Adrenal gland (tissue), 12 donors: ENCODE results near the gene PPP2R5B. TPM values are rescaled to one million over a fixed set of nuclear protein-coding genes. Genes with fewer than 3 reads are reported as not detected.
A peak's percentile ranks its signal among the peaks of the same experiment; 100 is the strongest.

ENCODE experiments used
- DNase-seq, 7 donors: peaks; one replicate each; pipeline ENCODE4 v3.0.0-alpha.2; 2019 to 2020
- H3K27ac ChIP-seq, 5 donors: fragments of 200-600 bp; sonication (generic) in 4 of 5; 1 replicate in 3 of 5; 2 replicates in 2 of 5; pipeline versions ENCODE4 v1.5.1 to v1.8.0; 2016 to 2020; ENCODE audit warnings: mild to moderate bottlenecking in 1 of 5
- H3K27me3 ChIP-seq: fragments of 200-600 bp; 2 replicates; pipeline ENCODE4 v1.8.0; 2021
- H3K36me3 ChIP-seq, 2 donors: fragments of 200-600 bp; replicated peaks in 1 of 2; 1 replicate in 1 of 2; 2 replicates in 1 of 2; pipeline versions ENCODE4 v1.5.1 to v1.8.0; 2018 to 2022
- H3K4me1 ChIP-seq, 2 donors: fragments of 200-600 bp; replicated peaks in 1 of 2; 1 replicate in 1 of 2; 2 replicates in 1 of 2; pipeline versions ENCODE4 v1.5.1 to v1.8.0; 2018 to 2021
- H3K4me3 ChIP-seq, 4 donors: fragments of 200-600 bp; sonication (generic) in 3 of 4; one replicate each; pipeline ENCODE4 v1.5.1; 2016 to 2018
- H3K9me3 ChIP-seq, 3 donors: fragments of 200-600 bp; sonication (generic) in 1 of 3; replicated peaks in 1 of 3; 1 replicate in 2 of 3; 2 replicates in 1 of 3; pipeline versions ENCODE4 v1.5.1 to v1.8.0; 2016 to 2021
- POLR2A ChIP-seq, 2 donors: fragments of 450-650 bp; IDR thresholded peaks; one replicate each; pipeline ENCODE4 v1.6.1; 2017; ENCODE audit warnings: antibody characterized with exemption in 2 of 2, mild to moderate bottlenecking in 2 of 2, moderate library complexity in 1 of 2
- WGBS, 4 donors: extraction: QIAGEN DNeasy Blood & Tissue Kit in 2 of 4; methylation state at CpG; one replicate each; pipeline versions ENCODE4 v1.1.5 to v1.1.7; 2013 to 2017; 5-methylcytosine and 5-hydroxymethylcytosine counted together
- intact Hi-C, 2 donors: fragments of 100-400 bp; cut with DNase I; formaldehyde crosslinking; loops; one replicate each; pipeline versions ENCODE4 v1.14.1 to v1.15.0; 2022 to 2023
- polyA plus RNA-seq, 3 donors: library from polyadenylated mRNA; stranded (reverse); fragments of 200-250 nt in 2 of 3; fragments of 350-450 nt in 1 of 3; fragmentation: Illumina TruSeq in 1 of 3; extraction: RNeasy Lipid Tissue Mini Kit (QIAGEN cat#74804) in 1 of 3; gene quantifications; one replicate each; pipeline ENCODE4 v1.2.3, GENCODE V29; 2013 to 2014
- total RNA-seq, 9 donors: library from RNA; depleted of rRNA in 4 of 9; stranded (reverse); fragments of >200 nt in 4 of 9; fragments of 120-200 nt in 1 of 9; fragmentation: NEBNext Ultra II Directional in 1 of 9; extraction: Animal tissue kit (Norgen Biotek cat#: 25700) in 1 of 9; gene quantifications; one replicate each; pipeline versions ENCODE4 v1.1.0 to v1.2.4, GENCODE V29; 2013 to 2023
- TF ChIP-seq, protein P1 (sequence below), 6 experiments: fragments of 450-650 bp in 4 of 6; fragments of 200-600 bp in 2 of 6; sonication (generic) in 1 of 6; IDR thresholded peaks; 1 replicate in 5 of 6; 2 replicates in 1 of 6; pipeline versions ENCODE4 v1.5.1 to v1.8.0; 2016 to 2021; ENCODE audit warnings: antibody characterized with exemption in 6 of 6, mild to moderate bottlenecking in 2 of 6, moderate library complexity in 1 of 6
- donor health status: healthy with polysubstance abuse.
- donor health status: Bipolar disorder and iron deficiency.
- donor health status: DM: yes; HTN: yes; CAD: no.
- donor health status: DM: no; HTN: no; CAD: no.
- donor health status: DM: no; HTN: no; CAD: no.
- donor health status: DM: yes; HTN: yes; CAD: no.

The PPP2R5B gene
- total and polyA plus RNA-seq, 12 donors, result 7.8 to 51.3 (median 21.2) TPM

DNA sequence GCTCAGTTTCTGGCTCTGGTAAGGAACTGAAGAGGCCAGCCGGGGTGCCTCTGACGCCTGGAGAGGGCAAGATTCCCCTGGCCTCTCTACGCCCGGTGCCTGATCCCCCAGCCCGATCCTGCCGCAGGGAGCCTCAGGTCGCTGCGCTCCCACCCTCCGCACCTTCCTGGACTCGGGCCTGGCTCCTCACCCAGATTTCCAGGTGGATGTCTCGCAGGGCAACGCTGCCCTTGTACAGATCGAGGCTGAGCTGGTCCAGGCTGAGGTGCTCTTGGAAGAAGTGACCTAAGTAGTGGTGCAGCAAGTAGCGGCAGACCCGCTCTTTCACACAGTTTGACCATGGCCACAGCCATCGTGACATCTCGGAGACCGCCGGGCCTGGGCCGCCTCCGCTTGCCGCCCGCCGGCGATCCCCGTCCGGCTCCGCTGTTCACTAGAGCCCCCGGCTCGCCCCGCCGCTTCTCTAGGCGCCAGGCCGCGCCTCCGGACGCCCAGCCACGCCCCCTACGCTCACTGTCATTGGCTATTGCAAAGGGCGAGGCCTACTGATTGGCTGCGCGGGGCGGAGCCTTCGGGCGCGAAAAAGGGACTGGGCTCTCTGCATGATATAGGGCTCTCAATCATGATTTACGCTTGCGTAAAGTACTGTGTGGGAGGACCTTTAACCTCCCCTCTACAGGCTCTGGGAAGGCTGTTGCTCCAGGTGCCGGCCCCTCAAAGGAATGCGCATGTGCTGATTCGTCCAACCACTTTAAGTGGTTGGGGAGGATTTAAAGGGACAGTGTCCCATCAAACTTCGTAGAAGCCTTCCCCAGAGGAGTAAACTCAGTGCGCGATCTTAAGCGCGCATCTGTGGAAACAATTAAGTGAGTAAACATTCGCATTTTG, 7.5 kb upstream of the PPP2R5B start, which contains the start of gene ATG2A:
ATG2A (minus strand) TSS at position 435 of the 888 bp plus-strand sequence; CDS start at position 361, 74 bp downstream.
- TF ChIP-seq POLR2A (IDR thresholded peaks at IDR 0.05), result peak; percentile 85 to 90
- TF ChIP-seq, protein P1, sequence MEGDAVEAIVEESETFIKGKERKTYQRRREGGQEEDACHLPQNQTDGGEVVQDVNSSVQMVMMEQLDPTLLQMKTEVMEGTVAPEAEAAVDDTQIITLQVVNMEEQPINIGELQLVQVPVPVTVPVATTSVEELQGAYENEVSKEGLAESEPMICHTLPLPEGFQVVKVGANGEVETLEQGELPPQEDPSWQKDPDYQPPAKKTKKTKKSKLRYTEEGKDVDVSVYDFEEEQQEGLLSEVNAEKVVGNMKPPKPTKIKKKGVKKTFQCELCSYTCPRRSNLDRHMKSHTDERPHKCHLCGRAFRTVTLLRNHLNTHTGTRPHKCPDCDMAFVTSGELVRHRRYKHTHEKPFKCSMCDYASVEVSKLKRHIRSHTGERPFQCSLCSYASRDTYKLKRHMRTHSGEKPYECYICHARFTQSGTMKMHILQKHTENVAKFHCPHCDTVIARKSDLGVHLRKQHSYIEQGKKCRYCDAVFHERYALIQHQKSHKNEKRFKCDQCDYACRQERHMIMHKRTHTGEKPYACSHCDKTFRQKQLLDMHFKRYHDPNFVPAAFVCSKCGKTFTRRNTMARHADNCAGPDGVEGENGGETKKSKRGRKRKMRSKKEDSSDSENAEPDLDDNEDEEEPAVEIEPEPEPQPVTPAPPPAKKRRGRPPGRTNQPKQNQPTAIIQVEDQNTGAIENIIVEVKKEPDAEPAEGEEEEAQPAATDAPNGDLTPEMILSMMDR (IDR thresholded peaks at IDR 0.05), result peak in 1 of 6 experiments; percentile 7
- H3K4me1 ChIP-seq, result peaks cover 3 to 26% of the 10 kb centered on the region in 2 donors
- WGBS, 4 donors, result 0 to 1% (median 0%) methylated on average over 14 to 57 of the region's 57 CpGs
- DNase-seq, result peak; percentile 99 to 100 (median 99)
- H3K9me3 ChIP-seq, result no peaks in the 10 kb centered on the region
- peak within 1 kb of the TSS in 4 of 5 donors; percentile 48 to 84 (median 70) for H3K27ac ChIP-seq
- peak within 1 kb of the TSS; percentile 7 to 84 (median 70) for H3K4me3 ChIP-seq
- H3K36me3 ChIP-seq, result peaks cover 0 to 22% of the 10 kb centered on the region in 2 donors
- H3K27me3 ChIP-seq, result no peaks in the 10 kb centered on the region
- intact Hi-C loops, result no loop called here

DNA sequence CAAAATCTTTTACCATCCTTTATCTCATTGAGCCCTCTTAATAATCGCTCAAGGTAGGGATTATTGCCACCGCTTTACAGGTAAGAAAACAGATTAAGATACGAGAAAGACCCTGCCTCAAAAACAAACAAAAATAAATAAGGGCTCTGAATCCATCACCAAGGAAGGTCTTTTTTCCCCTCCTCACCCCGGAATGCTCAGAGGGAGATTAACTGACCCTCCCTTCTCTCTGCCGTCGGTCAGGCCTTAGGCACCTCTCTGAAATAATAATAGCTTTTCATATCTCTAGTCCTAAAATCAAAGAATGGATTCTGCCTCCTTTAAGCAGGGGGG, 6.9 kb upstream of the PPP2R5B start:
- intact Hi-C loops, result no loop called here
- 7 to 9% (median 9%) methylated on average over 6 of the region's 6 CpGs for WGBS, 4 donors
- Histone ChIP-seq H3K9me3 (no peaks in the 10 kb centered on the region), H3K4me1 (peaks cover 3 to 26% of the 10 kb centered on the region in 2 donors), H3K4me3 (peak overlapping the region in 3 of 4 donors; percentile 34 to 60 (median 40)), H3K27me3 (no peaks in the 10 kb centered on the region), H3K36me3 (peaks cover 0 to 16% of the 10 kb centered on the region in 2 donors), H3K27ac (peak overlapping the region in 4 of 5 donors; percentile 48 to 70 (median 68))
- no peak for DNase-seq
- TF ChIP-seq, protein P1 (IDR thresholded peaks at IDR 0.05), result no peak
- TF ChIP-seq POLR2A (IDR thresholded peaks at IDR 0.05), result peak in 1 of 2 donors; percentile 41

GRCh38 chr11:64918017-64918416, 6.5 kb upstream of the PPP2R5B start:
- peaks cover 3 to 26% of the 10 kb centered on the region in 2 donors for H3K4me1 ChIP-seq
- H3K9me3 ChIP-seq, result no peaks in the 10 kb centered on the region
- intact Hi-C loops, result no loop called here
- no peaks in the 10 kb centered on the region for H3K27me3 ChIP-seq
- no peak for TF ChIP-seq POLR2A (IDR thresholded peaks at IDR 0.05)
- TF ChIP-seq, protein P1 (IDR thresholded peaks at IDR 0.05), result no peak
- WGBS, 4 donors, result 22 to 34% (median 28%) methylated on average over 4 of the region's 4 CpGs
- H3K36me3 ChIP-seq, result peaks cover 0 to 12% of the 10 kb centered on the region in 2 donors
- H3K4me3 ChIP-seq, result peak overlapping the region in 3 of 4 donors; percentile 34 to 60 (median 40)
- H3K27ac ChIP-seq, result peak overlapping the region in 3 of 5 donors; percentile 48 to 70 (median 67)
- no peak for DNase-seq

GRCh38 chr11:64919627-64920026, 4.9 kb upstream of the PPP2R5B start:
- WGBS, 4 donors, result 86 to 89% (median 87%) methylated on average over 8 of the region's 8 CpGs
- TF ChIP-seq, protein P1 (IDR thresholded peaks at IDR 0.05), result no peak
- no peak for TF ChIP-seq POLR2A (IDR thresholded peaks at IDR 0.05)
- no peaks in the 10 kb centered on the region for H3K36me3 ChIP-seq
- no peaks in the 10 kb centered on the region for H3K27me3 ChIP-seq
- H3K9me3 ChIP-seq, result no peaks in the 10 kb centered on the region
- H3K27ac ChIP-seq, result no peak overlapping the region
- no peak for DNase-seq
- H3K4me3 ChIP-seq, result no peak overlapping the region
- peaks cover 8 to 32% of the 10 kb centered on the region in 2 donors for H3K4me1 ChIP-seq
- intact Hi-C loops, result loop anchor here in 1 of 2 donors (10.0 kb wide), 1 partner anchor 105 kb away; the partner anchor contains the start of gene SNX15
